K562 (cell line): ENCODE results near the gene ALG9.

Source experiments
- CC2D1A ChIP-seq: fragments of 450-650 bp; IDR thresholded peaks from 2 replicates; pipeline ENCODE4 v1.6.1; 2017; ENCODE audit warnings: mild to moderate bottlenecking
- NBN ChIP-seq: fragments of 450-650 bp; IDR thresholded peaks from 2 replicates; pipeline ENCODE4 v1.6.1; 2016; ENCODE audit warnings: low read depth, mild to moderate bottlenecking
- RBBP5 ChIP-seq: fragments of 200-600 bp; sonication (generic); IDR thresholded peaks from 2 replicates; pipeline ENCODE4 v1.6.1; 2012; ENCODE audit warnings: borderline replicate concordance, mild to moderate bottlenecking, low read length, control low read depth, inconsistent platforms; ENCODE audit not compliant: insufficient read depth, poor library complexity, severe bottlenecking
- UBTF ChIP-seq, 2 experiments: IDR thresholded peaks; 2 replicates each; pipeline ENCODE4 v1.6.1; 2012; ENCODE audit warnings: improper control_type of control experiment in 2 of 2, low read depth in 2 of 2, low read length in 2 of 2, borderline replicate concordance in 1 of 2
- ZNF318 ChIP-seq, 2 experiments: fragments of 450-650 bp; IDR thresholded peaks; 2 replicates each; pipeline ENCODE4 v1.6.1; 2016; ENCODE audit warnings: mild to moderate bottlenecking in 2 of 2, borderline replicate concordance in 1 of 2, low read depth in 1 of 2, moderate library complexity in 1 of 2

GRCh38 chr11:111841370-111842053, 29.9 kb downstream of the ALG9 start:
- TF ChIP-seq CC2D1A (peak; percentile 61; the same call in 1 of the 2 replicates), UBTF (IDR thresholded peaks at IDR 0.05; ENCODE audit: borderline replicate concordance in 1 of 2, low read depth in 2 of 2, low read length in 2 of 2) (no peak), RBBP5 (no peak), ZNF318 (IDR thresholded peaks at IDR 0.05; ENCODE audit: borderline replicate concordance in 1 of 2, low read depth in 1 of 2) (no peak), NBN (no peak)
